RWPE1 (cell line): ENCODE data around the gene SUGCT.
A peak's percentile ranks its signal among the peaks of the same experiment; 100 is the strongest.

Experiments used
- CTCF ChIA-PET: fragments of 350-600 bp; sonication (Branson Sonifier 250); formaldehyde crosslinking; extraction: SDS; loops from one replicate; lab custom pipeline; 2021; lab: Yijun Ruan, JAX
- POLR2A ChIA-PET: fragments of 400-600 bp; formaldehyde crosslinking; extraction: SDS; loops from one replicate; lab custom pipeline; 2020; ENCODE audit warnings: antibody characterized with exemption; ENCODE audit not compliant: low non-redundant PET; lab: Yijun Ruan, JAX
- DNase-seq: peaks from one replicate; pipeline ENCODE4 v3.0.0; 2012; ENCODE audit warnings: low spot score
- H3K27ac ChIP-seq: fragments of 450-650 bp; 2 replicates; pipeline ENCODE4 v1.5.1; 2017
- TF ChIP-seq, protein P1 (sequence below): fragments of 450-650 bp; conservative IDR thresholded peaks from 2 replicates; pipeline ENCODE4 v1.5.1; 2017; ENCODE audit warnings: low read depth, mild to moderate bottlenecking

The SUGCT gene

DNA sequence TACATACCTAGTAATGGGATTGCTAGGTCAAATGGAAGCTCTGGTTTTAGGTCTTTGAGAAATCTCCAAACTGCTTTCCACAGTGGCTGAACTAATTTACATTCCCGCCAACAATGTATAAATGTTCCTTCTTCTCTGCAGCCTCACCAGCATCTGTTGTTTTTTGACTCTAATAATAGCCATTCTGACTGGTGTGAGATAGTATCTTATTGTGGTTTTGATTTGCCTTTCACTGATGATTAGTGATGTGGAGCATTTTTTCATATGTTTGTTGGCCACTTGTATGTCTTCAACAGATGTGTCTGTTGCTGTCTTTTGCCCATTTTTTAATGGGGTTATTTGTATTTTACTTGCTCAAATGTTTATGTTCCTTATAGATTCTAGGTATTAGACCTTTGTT, 675.5 kb downstream of the SUGCT start:
- no peak overlapping the region for H3K27ac ChIP-seq
- DNase-seq = no peak
- TF ChIP-seq, protein P1, sequence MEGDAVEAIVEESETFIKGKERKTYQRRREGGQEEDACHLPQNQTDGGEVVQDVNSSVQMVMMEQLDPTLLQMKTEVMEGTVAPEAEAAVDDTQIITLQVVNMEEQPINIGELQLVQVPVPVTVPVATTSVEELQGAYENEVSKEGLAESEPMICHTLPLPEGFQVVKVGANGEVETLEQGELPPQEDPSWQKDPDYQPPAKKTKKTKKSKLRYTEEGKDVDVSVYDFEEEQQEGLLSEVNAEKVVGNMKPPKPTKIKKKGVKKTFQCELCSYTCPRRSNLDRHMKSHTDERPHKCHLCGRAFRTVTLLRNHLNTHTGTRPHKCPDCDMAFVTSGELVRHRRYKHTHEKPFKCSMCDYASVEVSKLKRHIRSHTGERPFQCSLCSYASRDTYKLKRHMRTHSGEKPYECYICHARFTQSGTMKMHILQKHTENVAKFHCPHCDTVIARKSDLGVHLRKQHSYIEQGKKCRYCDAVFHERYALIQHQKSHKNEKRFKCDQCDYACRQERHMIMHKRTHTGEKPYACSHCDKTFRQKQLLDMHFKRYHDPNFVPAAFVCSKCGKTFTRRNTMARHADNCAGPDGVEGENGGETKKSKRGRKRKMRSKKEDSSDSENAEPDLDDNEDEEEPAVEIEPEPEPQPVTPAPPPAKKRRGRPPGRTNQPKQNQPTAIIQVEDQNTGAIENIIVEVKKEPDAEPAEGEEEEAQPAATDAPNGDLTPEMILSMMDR = no peak
- CTCF ChIA-PET = no interaction called here
- POLR2A ChIA-PET = no interaction called here

DNA sequence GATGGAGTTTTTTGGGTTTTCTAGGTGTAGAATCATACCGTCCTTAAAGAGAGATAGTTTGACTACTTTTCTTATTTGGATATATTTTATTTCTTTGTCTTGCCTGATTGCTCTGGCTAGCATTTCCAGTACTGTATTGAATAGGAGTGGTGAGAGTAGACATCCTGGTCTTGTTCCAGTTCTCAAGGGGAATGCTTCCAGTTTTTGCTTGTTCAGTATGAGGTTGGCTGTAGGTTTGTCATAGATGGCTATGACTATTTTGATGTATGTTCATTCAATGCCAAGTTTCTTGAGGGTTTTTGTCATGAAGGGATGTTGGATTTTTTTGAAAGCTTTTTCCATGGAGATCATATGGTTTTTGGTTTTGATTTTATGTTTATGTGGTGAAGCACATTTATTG, 676.9 kb downstream of the SUGCT start:
- ChIA-PET POLR2A (no interaction called here), CTCF (interaction anchor here (0.7 to 0.8 kb wide), 2 partner anchors 19 to 46 kb away, joined by 4 read pairs; no protein-coding TSS in a partner anchor)
- TF ChIP-seq, protein P1 = no peak
- no peak for DNase-seq
- H3K27ac ChIP-seq = no peak overlapping the region

DNA sequence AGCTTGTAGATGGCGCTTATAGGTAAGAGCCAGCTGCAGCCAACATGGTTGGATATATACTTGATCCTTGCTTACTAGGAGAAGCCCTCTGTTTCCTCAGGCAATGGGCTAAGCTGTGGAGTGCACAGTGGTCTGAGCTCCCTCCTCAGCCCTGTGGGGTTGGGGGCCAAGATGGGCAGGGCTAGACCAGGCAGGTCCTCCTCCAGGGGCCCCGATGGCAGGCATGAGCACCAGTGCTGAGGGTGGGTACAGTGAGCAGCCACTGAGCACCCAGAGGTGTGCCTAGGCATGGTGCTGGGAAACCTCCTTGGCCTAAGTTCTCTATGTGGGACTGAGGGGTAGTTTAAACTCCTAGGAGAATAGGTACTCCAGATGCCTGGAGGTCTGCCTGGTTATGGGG, 680.2 kb downstream of the SUGCT start:
- peak overlapping the region; percentile 80 for H3K27ac ChIP-seq
- TF ChIP-seq, protein P1 = no peak
- no peak for DNase-seq
- POLR2A ChIA-PET = no interaction called here
- CTCF ChIA-PET = no interaction called here

DNA sequence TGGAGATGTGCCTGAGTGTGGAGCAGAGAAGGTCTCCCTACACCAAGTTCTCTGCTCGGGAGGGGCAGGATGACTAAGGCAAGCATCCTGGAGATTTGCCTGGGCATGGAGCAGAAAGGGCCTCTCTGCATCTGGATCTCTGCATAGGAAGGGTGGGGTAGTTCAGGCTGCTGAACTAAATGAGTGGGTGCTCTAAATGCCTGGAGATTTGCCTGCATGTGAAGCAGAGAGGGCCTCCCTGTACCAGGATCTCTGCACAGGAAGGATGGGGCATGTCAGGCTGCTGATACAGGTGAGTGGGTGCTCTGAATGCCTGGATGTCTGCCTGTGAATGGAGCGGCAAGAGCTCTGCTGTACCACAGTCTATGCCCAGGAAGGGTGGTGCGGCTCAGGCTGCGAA, 680.7 kb downstream of the SUGCT start:
- POLR2A ChIA-PET = no interaction called here
- peak overlapping the region; percentile 80 for H3K27ac ChIP-seq
- DNase-seq = peak; percentile 62

DNA sequence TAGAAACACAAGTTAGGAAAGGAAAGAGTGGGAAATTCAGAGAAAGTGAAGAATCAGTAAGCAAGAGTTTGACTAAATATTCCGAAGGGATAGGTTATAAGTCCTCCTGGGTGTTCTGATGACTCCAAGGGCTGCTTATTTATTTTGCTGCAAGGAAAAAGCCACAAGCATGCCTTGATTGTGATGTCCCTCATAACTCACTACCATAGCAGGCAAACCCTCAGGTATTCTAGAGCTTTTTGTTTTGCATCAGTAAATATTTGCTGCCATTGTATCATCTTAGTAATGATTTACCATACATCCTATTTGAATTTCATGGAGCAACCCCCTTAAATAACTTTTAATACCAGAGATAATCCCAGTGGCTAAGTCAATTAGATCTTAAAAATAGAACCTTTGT, 688.1 kb downstream of the SUGCT start:
- H3K27ac ChIP-seq = no peak overlapping the region
- ChIA-PET POLR2A (no interaction called here), CTCF (interaction anchor here (0.7 kb wide), 1 partner anchor 180 kb away, joined by 4 read pairs; no protein-coding TSS in a partner anchor)
- TF ChIP-seq, protein P1 = no peak
- DNase-seq = no peak

More for the DNA sequence above, 680.7 kb downstream of the SUGCT start:
- TF ChIP-seq, protein P1 = no peak
- CTCF ChIA-PET = no interaction called here

DNA sequence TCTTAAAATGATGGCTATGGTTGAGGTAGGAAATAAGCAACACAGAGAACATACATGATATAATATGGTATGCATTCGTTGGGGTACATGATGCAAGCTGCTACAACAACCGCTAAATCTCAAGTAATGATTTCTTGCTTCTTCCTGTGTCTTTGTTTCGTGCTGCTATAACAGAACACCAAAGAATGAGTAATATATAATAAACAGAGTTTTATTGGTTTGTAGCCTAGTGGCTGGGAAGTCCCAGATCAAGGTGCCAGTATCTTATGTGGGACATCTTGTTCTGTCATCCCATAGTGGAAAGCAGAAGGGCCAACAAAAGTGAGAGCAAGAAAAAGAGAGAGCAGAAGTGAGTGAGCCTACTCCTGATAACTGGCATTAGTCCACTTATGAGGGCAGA, 689.7 kb downstream of the SUGCT start:
- DNase-seq = no peak
- POLR2A ChIA-PET = no interaction called here
- no peak overlapping the region for H3K27ac ChIP-seq
- CTCF ChIA-PET = interaction anchor here (0.5 to 1.6 kb wide), 3 partner anchors 11 to 185 kb away, joined by 3 to 5 read pairs (median 3); no protein-coding TSS in a partner anchor
- TF ChIP-seq, protein P1 = no peak
